Muscle layer of colon (tissue), 2 donors: ENCODE results near the gene OTUD1.

Experiments used
- H3K27ac ChIP-seq: one replicate; pipeline ENCODE4 v1.7.0; 2013; ENCODE audit warnings: low read depth, mild to moderate bottlenecking, low read length, moderate library complexity
- H3K27me3 ChIP-seq, 2 donors: one replicate each; pipeline ENCODE4 v1.7.0; 2013; ENCODE audit warnings: low read length in 2 of 2, mild to moderate bottlenecking in 2 of 2; ENCODE audit not compliant: insufficient read depth in 2 of 2, control insufficient read depth in 1 of 2
- H3K36me3 ChIP-seq: one replicate; pipeline ENCODE4 v1.7.0; 2013; ENCODE audit warnings: mild to moderate bottlenecking, low read length; ENCODE audit not compliant: insufficient read depth
- H3K4me1 ChIP-seq: one replicate; pipeline ENCODE4 v1.7.0; 2013; ENCODE audit warnings: mild to moderate bottlenecking, low read length; ENCODE audit not compliant: insufficient read depth
- H3K4me3 ChIP-seq, 2 donors: one replicate each; pipeline ENCODE4 v1.7.0; 2013; ENCODE audit warnings: low read length in 2 of 2, low read depth in 1 of 2, mild to moderate bottlenecking in 1 of 2, moderate library complexity in 1 of 2
- H3K9ac ChIP-seq: one replicate; pipeline ENCODE4 v1.7.0; 2013; ENCODE audit warnings: low read length
- H3K9me3 ChIP-seq: one replicate; pipeline ENCODE4 v1.7.0; 2013; ENCODE audit warnings: mild to moderate bottlenecking, low read length
- donor health status: abdominal sarcoma.
- donor health status: Adenocarcinoma of cecum.

Gene OTUD1

DNA sequence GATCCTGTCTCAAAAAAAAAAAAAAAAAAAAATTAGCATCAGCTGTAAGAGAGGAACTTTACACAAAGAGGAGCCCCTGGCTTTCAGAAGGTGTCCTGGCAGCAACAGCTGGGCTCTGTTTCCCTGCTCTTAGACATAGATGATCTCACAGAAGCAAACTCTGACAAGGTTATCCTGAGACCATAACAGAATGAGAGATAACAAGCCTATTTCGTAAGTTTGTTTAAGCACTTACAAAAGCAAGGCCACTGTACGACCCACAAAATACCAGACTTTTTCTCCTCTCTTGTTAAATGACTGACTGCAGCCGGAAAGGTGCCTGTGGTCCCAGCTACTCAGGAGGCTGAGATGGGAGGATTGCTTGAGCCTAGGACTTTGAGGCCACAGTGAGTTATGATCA is 33.3 kb upstream of the OTUD1 start:
- no peaks in the 10 kb centered on the region for H3K4me1 ChIP-seq
- no peaks in the 10 kb centered on the region for H3K36me3 ChIP-seq
- H3K27ac ChIP-seq = no peak overlapping the region
- no peak overlapping the region for H3K9ac ChIP-seq
- no peaks in the 10 kb centered on the region for H3K9me3 ChIP-seq
- no peaks in the 10 kb centered on the region for H3K27me3 ChIP-seq
- H3K4me3 ChIP-seq = no peak overlapping the region

DNA sequence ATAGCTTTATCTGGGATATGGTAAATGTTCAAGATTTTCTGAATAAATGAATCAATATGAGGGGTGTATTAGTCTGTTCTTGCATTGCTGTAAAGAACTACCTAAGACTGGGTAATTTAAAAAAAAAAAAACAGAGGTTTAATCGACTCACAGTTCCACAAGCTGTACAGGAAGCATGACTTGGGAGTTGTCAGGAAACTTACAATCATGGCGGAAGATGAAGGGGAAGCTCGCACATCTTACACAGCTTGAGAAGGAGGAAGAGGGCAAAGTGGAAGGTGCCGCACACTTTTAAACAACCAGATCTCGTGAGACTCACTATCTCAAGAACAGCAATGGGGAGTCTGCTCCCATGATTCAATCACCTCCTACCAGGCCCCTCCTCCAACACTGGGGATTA is 32.5 kb upstream of the OTUD1 start:
- Histone ChIP-seq H3K4me3 (no peak overlapping the region), H3K27ac (no peak overlapping the region), H3K9me3 (no peaks in the 10 kb centered on the region), H3K9ac (no peak overlapping the region), H3K36me3 (no peaks in the 10 kb centered on the region), H3K4me1 (no peaks in the 10 kb centered on the region), H3K27me3 (no peaks in the 10 kb centered on the region)

DNA sequence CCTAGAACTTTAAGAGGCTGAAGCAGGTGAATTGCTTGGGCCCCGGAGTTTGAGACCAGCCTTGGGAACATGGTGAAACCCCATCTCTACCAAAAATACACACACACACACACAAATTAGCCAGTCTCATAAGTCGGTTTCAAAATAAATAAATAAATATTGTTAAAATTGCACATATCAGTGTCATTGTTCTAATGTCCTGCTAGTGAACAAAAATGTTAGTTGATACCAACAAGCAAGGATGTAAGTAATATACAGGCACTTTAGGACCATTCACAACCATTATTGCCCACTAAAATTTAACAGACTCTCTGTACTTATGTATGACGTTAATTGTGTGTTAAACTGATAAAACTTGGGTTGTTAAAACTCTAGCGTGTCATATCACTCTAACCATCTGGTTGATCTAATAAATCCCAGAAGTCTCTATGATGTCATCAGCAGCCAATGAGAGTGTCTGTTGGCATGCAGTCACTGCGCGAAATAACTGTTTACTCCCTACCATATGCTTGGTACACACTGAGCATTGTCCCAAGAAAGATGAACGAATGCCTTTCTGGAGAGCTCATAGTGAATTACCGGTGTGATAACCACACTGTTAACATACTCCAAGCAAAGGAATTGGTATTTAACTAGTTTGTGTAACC is 30.4 kb upstream of the OTUD1 start:
- H3K27ac ChIP-seq = no peak overlapping the region
- H3K9me3 ChIP-seq = no peaks in the 10 kb centered on the region
- no peak overlapping the region for H3K9ac ChIP-seq
- no peaks in the 10 kb centered on the region for H3K36me3 ChIP-seq
- H3K4me3 ChIP-seq = no peak overlapping the region
- H3K27me3 ChIP-seq = no peaks in the 10 kb centered on the region
- no peaks in the 10 kb centered on the region for H3K4me1 ChIP-seq

GRCh38 chr10:23412223-23412622 is 26.7 kb upstream of the OTUD1 start:
- H3K36me3 ChIP-seq = no peaks in the 10 kb centered on the region
- H3K4me1 ChIP-seq = no peaks in the 10 kb centered on the region
- no peak overlapping the region for H3K9ac ChIP-seq
- no peak overlapping the region for H3K4me3 ChIP-seq
- H3K27ac ChIP-seq = no peak overlapping the region
- no peaks in the 10 kb centered on the region for H3K9me3 ChIP-seq
- H3K27me3 ChIP-seq = no peaks in the 10 kb centered on the region

GRCh38 chr10:23413629-23414089 is 25.2 kb upstream of the OTUD1 start:
- H3K27me3 ChIP-seq = no peaks in the 10 kb centered on the region
- no peak overlapping the region for H3K9ac ChIP-seq
- no peaks in the 10 kb centered on the region for H3K4me1 ChIP-seq
- no peaks in the 10 kb centered on the region for H3K9me3 ChIP-seq
- H3K36me3 ChIP-seq = no peaks in the 10 kb centered on the region
- H3K27ac ChIP-seq = no peak overlapping the region
- H3K4me3 ChIP-seq = no peak overlapping the region

GRCh38 chr10:23414658-23415057 is 24.2 kb upstream of the OTUD1 start:
- Histone ChIP-seq H3K36me3 (no peaks in the 10 kb centered on the region), H3K9me3 (no peaks in the 10 kb centered on the region), H3K27me3 (no peaks in the 10 kb centered on the region), H3K4me3 (no peak overlapping the region), H3K27ac (no peak overlapping the region), H3K4me1 (no peaks in the 10 kb centered on the region), H3K9ac (no peak overlapping the region)

DNA sequence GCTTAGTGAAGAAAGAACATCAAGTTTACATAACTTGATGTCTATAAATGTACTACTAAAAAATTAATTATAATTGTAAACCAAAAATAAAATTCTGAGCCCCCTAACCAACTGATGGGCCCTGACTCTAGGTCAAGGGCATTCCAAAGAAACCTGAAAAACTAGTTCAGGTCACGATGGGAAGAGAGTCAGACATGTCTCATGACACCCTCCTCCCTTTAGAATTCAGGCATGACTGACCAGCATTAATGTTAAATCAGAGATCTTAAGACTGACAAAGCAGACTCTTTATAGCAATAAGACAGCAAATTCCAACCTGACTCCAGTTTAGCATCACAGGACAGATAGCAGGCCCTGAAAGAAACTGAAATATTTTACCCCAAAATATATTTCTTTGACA is 21.6 kb upstream of the OTUD1 start:
- H3K4me3 ChIP-seq = no peak overlapping the region
- H3K27ac ChIP-seq = no peak overlapping the region
- H3K4me1 ChIP-seq = no peaks in the 10 kb centered on the region
- no peaks in the 10 kb centered on the region for H3K27me3 ChIP-seq
- no peak overlapping the region for H3K9ac ChIP-seq
- no peaks in the 10 kb centered on the region for H3K36me3 ChIP-seq
- H3K9me3 ChIP-seq = no peaks in the 10 kb centered on the region

DNA sequence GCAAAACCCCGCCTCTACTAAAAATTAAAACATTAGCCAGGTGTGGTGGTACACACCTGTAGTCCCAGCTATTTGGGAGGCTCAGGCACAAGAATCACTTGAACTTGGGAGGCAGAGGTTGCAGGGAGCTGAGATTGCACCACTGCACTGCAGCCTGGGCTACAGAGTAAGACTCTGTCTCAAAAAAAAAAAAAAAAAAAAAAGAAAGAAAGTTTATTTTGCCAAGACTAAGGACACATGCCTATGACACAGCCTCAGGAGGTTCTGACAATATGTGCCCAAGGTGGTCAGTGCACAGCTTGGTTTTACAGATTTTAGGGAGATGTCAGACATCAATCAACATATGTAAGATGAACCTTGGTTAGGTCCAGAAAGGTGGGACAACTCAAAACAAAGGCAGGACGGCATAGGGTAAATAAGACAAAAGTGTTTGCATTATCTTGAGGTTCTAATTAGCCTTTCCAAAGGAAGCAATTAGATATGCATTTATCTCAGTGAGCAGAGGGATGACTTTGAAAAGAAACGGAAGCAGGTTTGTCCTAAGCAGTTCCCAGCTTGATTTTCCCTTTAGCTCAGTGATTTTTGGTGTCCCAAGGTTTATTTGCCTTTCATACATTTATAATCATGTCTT is 20.7 kb upstream of the OTUD1 start:
- Histone ChIP-seq H3K9me3 (no peaks in the 10 kb centered on the region), H3K4me3 (no peak overlapping the region), H3K36me3 (no peaks in the 10 kb centered on the region), H3K4me1 (no peaks in the 10 kb centered on the region), H3K9ac (no peak overlapping the region), H3K27ac (no peak overlapping the region), H3K27me3 (no peaks in the 10 kb centered on the region)

DNA sequence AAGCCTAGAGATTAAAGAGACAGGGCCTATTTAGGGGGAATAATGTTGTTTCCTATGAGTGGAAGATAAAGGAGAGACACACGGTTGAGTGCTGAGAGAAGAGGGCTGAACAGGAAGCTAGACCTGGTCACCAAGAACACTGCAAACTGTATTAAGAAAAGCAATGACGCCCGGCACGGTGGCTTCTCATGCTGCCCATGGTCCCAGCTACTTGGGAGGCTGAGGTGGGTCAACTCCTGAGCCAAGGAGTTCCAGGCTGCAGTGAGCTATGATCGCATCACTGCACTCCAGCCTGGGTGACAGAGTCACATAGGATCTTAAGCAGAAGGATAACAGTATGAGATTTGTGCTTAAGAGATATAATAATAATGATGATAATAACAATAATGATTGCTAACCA is 19.7 kb upstream of the OTUD1 start:
- no peak overlapping the region for H3K4me3 ChIP-seq
- no peaks in the 10 kb centered on the region for H3K27me3 ChIP-seq
- H3K9me3 ChIP-seq = no peaks in the 10 kb centered on the region
- no peak overlapping the region for H3K9ac ChIP-seq
- H3K4me1 ChIP-seq = no peaks in the 10 kb centered on the region
- no peak overlapping the region for H3K27ac ChIP-seq
- no peaks in the 10 kb centered on the region for H3K36me3 ChIP-seq

- H3K27ac ChIP-seq = no peak overlapping the region
- no peak overlapping the region for H3K4me3 ChIP-seq
- H3K9ac ChIP-seq = no peak overlapping the region
- H3K9me3 ChIP-seq = no peaks in the 10 kb centered on the region
- no peaks in the 10 kb centered on the region for H3K4me1 ChIP-seq
- no peaks in the 10 kb centered on the region for H3K27me3 ChIP-seq
- H3K36me3 ChIP-seq = no peaks in the 10 kb centered on the region
These were observed 19.1 kb upstream of the OTUD1 start for GRCh38 chr10:23419655-23420329.

DNA sequence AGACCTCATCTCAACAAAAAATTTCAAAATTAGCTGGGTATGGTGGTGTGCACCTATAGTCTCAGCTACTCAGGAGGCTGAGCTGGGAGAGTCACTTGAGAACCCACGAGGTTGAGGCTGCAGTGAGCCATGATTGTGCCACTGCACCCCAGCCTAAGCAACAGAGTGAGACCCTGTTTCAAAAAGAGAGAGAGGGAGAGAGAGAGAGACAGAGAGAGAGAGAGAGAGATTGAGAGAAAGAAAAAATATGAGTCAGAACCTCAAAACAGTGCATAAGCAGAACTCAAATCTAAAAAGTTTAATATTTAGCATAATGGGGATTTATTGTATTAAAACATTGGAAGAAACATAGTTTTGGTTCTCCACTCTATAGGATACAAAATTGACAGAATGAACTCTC is 17.5 kb upstream of the OTUD1 start:
- no peak overlapping the region for H3K4me3 ChIP-seq
- no peak overlapping the region for H3K27ac ChIP-seq
- H3K4me1 ChIP-seq = no peaks in the 10 kb centered on the region
- H3K36me3 ChIP-seq = no peaks in the 10 kb centered on the region
- H3K9me3 ChIP-seq = no peaks in the 10 kb centered on the region
- H3K27me3 ChIP-seq = no peaks in the 10 kb centered on the region
- no peak overlapping the region for H3K9ac ChIP-seq

DNA sequence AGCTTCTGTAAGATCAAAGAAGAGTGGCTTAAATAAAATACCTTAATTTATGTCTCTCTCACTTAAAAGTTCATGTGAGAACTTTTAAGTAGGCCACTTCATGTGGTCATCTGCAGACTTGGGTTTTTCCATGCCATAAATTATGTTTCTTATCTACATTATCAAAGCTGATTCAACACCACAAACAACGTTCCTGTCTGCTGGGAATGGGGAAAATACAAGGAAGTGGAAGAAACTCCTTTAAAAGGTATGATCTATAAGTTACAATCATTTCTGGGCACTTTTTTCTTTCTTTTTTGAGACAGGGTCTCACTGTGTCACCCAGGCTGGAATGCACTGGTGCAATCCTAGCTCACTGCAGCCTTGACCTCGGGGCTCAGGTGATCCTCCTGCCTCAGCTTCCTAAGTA is 16.9 kb upstream of the OTUD1 start:
- Histone ChIP-seq H3K4me3 (no peak overlapping the region), H3K27me3 (no peaks in the 10 kb centered on the region)

More for the DNA sequence above, 16.9 kb upstream of the OTUD1 start:
- Histone ChIP-seq H3K9ac (no peak overlapping the region), H3K36me3 (no peaks in the 10 kb centered on the region), H3K4me1 (no peaks in the 10 kb centered on the region), H3K27ac (no peak overlapping the region), H3K9me3 (no peaks in the 10 kb centered on the region)
